Head of caudate nucleus (tissue), 42 donors: ENCODE results near the gene IGLL5.
A peak's percentile ranks its signal among the peaks of the same experiment; 100 is the strongest.
"Not testable (repeated sequence)": the region's sequence is repeated elsewhere in the genome, so short reads cannot be mapped to it uniquely, and the experiment has no call there.

Experiments used
- DNase-seq, 42 donors: peaks; one replicate each; pipeline versions ENCODE4 v3.0.0 to v3.0.0-alpha.2; 2020 to 2021; ENCODE audit warnings: mixed read lengths in 7 of 42
- intact Hi-C: fragments of 100-400 bp; cut with DNase I; formaldehyde crosslinking; loops from one replicate; pipeline ENCODE4 v1.15.0; 2022

Gene IGLL5

DNA sequence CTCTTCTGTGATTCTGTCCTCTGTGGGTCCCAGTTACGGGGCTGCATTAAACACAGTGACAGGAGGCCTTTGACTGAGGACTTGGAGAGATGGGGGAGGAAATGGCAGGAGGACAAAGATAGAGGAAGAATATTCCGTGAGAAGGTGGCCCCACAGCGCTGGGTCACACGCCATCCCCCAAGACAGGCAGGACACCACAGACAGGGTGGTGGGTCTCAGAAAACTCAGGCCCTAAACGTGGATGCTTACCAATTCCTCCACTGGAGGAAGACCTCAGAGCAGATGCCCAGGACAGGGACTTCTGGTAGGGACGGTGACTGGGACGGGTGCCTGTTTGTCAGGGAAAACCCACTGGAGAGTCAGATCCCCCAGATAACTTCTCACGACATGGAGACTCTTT, 34.0 kb downstream of the IGLL5 start:
- intact Hi-C loops: no loop called here
- no peak for DNase-seq

DNA sequence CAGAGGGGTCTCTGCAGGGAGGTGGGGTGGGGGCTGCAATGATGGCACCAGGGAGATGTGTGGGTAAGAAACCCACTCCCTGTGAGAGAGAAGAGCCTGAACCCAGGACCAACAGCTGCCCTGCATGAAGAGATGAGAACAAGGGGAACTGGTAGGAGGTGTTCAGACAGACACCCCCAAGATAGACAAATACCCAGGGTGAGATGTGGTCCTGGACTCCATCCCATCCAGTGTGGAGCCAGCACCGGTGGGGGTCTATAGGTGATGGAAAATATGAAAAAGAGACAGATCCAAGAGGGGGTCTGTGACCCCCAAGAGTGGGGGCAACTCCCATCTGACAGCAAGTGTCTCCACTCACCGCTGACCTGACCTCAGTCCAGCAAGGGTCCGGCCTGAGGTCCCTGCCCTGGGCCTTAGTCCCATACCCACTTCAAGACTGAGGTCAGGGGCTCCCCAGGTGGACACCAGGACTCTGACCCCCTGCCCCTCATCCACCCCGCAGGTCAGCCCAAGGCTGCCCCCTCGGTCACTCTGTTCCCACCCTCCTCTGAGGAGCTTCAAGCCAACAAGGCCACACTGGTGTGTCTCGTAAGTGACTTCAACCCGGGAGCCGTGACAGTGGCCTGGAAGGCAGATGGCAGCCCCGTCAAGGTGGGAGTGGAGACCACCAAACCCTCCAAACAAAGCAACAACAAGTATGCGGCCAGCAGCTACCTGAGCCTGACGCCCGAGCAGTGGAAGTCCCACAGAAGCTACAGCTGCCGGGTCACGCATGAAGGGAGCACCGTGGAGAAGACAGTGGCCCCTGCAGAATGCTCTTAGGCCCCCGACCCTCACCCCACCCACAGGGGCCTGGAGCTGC, 34.7 kb downstream of the IGLL5 start:
- intact Hi-C loops, DNase-seq: not testable (repeated sequence)

GRCh38 chr22:22922954-22923319, 35.3 kb downstream of the IGLL5 start:
- intact Hi-C loops: no loop called here
- DNase-seq: no peak

- intact Hi-C loops: no loop called here
- DNase-seq: no peak
Observed at GRCh38 chr22:22923379-22923778, 35.8 kb downstream of the IGLL5 start.

DNA sequence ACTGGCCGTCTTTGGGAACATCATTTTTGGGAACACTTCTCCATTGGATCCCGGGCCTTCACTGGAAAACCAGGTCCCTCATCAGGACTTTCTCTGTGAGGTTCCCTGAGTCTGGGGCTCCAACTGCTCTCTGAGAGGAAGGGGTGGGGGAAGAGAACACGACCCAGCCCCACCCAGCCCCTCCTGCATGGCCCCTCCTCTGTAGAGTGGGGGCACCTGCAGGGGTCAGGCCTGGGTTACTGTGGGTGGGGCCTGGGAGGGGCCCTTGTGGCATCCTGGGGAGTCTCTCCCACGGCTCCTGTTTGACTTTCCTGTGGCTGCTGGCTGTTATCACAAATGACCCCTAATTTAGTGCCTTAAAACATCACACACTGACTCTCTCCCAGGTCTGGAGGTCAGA, 36.3 kb downstream of the IGLL5 start:
- intact Hi-C loops: no loop called here
- no peak for DNase-seq

DNA sequence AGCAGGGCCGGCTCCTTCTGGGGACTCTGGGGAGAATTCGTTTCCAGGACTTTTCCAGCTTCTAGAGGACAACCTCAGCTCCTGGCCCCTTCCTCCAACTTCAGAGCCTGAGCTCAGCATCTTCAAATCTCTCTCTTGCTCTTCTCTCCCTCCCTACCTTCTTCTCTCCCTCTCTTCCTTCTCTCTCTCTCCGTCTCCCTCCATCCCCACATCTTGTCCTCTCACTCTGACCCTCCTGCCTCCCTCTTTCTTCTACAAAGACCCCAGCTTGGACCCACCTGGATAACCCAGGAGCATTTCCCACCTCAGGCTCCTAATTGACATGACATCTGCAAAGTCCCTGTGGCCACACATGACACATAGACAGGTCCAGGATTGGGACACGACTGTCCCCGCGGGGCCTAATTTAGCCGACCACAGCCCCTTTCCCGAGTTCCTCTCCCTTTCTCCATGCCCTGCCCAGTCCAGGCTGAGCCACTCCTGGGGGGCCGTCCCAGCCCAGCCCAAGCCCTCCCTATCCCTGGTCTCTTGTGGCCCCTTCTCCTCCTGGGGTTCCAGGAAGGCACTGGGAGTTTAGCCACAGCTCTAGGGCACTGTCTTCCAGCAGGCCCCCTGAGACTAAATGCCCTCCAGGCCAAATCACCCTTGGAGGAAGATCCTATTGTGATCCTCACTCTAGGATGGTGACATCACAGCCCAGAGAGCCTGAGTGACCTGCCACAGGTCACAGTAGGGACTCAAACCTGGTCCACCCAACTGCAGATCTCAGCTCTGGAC, 36.9 kb downstream of the IGLL5 start:
- intact Hi-C loops: no loop called here
- no peak for DNase-seq

- intact Hi-C loops: no loop called here
- no peak for DNase-seq
Observed at GRCh38 chr22:22925146-22925804, 37.7 kb downstream of the IGLL5 start.

DNA sequence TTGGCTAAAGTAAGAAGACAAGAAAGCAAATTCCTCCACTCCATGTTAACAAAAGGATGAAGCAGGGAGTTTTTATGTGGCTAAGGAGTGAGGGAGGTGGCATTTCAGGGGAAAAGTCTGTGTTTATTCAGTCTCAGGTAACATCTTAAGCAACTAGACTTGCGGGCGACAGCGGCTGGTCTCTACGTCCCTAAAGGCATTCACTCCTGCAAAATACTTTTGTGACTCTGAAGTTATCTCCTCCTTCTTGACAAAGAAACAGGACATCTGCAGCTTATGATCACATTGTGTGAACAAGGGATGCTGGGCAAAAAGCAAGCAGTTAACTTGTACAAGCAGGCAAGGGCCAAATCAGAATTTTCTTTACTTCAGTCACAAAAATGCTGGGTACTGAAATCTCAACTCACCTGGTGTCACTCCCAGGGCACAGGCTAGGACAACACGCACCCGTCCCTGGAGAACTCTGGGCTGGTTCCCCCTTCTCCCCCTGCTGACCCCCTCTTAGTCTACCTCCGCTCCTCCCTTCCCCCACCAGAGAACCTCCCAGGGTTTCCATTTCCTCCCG, 38.3 kb downstream of the IGLL5 start:
- intact Hi-C loops: no loop called here
- no peak for DNase-seq

DNA sequence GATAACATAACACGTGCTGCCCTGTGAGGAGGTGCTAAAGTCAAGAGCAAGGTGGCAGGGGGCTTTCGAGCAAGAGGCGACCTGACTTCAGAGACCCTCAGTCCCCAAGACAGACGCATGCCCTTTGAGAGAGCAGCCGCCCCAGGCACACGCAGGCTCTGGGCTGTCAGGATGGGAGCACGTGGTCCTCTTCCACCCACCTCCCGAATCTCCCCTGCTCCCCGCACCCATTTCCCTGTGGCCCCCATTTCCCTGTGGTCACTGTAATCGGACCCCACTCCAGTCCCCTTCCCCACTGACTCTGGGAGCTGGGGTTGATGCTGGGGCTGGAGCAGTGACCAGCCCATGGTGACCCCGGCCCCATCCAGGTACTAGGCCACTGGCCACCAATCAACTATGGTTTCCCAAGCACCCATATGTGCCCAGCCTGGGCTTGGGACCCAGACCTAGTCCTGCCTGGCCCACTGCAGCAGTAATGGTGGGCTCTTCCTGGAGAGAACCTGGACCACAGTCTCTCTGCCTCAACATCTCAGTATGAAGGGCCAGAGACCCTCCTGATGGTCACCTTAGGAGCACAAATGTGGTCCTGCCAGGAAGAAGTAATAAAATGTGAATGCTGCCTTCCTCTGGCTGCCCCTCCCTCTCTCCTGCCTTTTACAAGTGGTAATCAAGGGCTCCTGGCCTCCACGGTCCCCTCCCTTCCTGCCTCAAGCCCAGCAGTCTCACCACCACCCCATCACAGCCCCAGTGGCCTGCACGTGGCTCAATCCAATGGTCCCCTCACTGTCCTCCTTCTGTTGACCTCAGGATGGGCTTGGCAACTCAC, 39.0 kb downstream of the IGLL5 start:
- no peak for DNase-seq
- intact Hi-C loops: no loop called here

DNA sequence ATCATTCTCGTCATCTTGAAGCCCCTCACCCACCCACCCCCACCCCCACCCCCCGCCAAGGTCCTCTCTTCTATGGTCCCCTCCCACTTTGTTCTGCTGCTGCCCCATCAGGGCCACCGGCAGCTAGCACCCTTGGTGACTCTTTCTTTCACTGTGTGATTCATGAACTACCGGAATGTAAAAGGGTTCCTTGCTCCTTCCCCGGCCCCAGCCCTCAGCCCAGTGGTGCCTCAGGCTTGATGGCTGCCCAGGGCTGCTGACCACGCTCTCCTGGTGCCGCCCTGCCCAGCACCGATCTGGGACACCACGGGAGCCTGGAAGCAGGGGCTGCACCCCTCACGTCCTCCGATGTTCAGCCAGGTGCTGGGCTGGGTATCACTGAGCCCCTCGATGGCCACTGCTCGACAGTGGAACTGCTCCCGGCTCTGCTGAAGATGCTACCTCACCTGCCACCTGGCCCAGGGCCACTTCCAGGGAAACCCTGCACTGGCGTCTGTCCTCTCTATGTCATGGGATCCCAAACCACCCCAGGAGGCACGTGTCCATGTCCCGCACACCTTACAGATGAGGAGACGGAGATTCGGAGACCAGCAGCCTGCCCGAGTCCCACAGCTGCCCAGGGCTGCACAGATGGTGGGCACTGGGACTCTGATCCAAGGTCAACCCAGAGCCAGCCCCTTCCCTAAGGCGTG, 39.7 kb downstream of the IGLL5 start:
- DNase-seq: no peak

GRCh38 chr22:22927888-22928665, 40.5 kb downstream of the IGLL5 start:
- intact Hi-C loops: no loop called here
- no peak for DNase-seq

More for the DNA sequence above, 39.7 kb downstream of the IGLL5 start:
- intact Hi-C loops: no loop called here

GRCh38 chr22:22928666-22929380, 41.2 kb downstream of the IGLL5 start:
- DNase-seq: peak in 5 of 42 donors; percentile 10 to 41 (median 17)

DNA sequence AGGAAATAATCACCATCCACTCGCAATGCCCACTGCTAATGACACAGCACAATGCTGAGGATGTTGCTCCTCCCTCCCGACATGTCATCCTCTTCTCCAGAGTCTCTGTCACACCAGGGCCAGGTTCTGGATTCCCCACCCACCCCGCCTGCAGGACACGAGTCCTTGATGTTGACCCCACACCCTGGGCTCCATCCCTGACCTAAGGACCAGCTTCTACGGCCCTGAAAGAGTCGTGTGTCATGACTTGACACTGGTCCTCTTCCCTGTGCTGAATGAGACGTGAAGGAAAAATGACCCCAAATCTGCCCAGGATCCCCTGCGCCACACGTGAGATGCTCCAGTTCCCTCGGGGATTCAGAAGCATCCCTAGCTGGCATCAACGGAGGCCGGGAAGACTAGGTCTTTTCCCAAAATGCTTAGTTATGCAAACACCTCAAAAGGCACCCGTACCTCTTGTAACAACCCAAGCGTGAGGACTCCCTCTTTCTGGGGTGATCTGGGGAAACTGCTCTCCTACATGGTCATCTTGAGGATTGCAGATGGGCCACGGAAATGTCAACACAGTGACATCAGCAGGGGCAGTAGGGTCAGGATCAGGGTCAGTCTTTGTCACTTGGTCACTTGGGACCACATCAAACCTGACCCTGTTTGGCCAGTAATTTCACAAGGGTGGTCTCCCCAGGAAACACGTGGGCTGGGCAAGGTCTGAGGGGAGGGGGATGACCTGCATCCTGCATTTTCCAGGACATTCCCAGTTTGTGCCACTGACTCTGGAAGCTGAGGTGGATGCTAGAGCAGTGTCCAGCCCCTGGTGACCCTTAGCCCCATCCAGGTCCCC, 42.0 kb downstream of the IGLL5 start:
- DNase-seq: no peak
- intact Hi-C loops: no loop called here

More at GRCh38 chr22:22928666-22929380, 41.2 kb downstream of the IGLL5 start:
- intact Hi-C loops: no loop called here

- intact Hi-C loops: no loop called here
- no peak for DNase-seq
Observed at GRCh38 chr22:22930222-22930497, 42.5 kb downstream of the IGLL5 start.

DNA sequence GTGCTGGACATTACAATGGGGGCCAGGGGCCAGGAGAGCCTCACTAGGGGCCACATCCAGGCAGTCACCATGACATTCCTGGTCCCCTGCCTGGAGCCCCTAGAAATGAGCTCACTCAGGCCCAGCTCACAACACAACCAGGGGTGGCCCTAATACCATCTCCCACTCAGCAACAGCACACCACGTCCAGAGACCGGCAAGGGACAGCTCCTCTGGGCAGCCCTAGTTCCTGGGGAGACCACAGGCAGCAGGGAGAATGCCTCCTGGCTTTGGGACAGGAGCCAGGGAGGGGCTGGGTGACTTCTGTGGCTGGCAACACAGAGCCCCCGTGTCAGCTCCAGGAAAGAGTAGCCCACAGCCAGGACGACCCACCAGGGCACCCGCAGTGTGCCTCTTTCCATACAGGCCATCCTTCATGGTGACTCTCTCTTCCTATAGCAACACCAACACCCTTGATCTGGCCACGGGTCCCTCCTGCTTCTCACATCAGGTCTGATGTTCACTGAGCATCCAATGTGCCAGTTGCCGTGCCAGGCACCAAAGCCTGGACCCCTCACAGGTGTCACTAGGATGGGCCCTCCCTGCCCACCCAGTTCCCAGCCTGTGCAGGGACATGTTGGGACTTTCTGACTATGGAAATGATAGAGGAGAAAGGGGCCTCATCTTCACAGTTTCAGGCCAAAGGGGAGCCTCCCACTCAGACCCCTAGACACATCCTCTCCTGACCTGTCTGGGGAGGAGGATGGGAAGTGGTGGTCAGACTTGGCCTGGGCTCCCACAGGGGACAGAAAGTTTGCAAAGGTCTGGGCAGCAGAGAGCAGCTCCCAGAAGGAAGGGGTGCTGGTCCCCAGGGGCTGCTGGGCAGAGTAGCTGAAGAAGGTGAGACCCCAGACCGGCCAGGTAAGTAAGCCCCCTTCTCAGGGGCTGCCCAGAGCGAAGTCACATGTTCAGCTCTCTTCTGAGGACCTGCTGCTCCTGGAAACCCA, 43.2 kb downstream of the IGLL5 start:
- DNase-seq: no peak
- intact Hi-C loops: no loop called here
